NT2/D1 (cell line): Measurements from ENCODE around the gene RBBP5.

ENCODE experiments used
- SUZ12 ChIP-seq: IDR thresholded peaks from 2 replicates; pipeline ENCODE4 v1.6.1; 2011; ENCODE audit not compliant: insufficient read length, insufficient read depth; ENCODE audit errors: extremely low read depth
- YY1 ChIP-seq: IDR thresholded peaks from 2 replicates; pipeline ENCODE4 v1.6.1; 2011; ENCODE audit not compliant: insufficient read length, insufficient read depth
- ZNF274 ChIP-seq: IDR thresholded peaks from 2 replicates; pipeline ENCODE4 v1.6.1; 2011; ENCODE audit warnings: mild to moderate bottlenecking, low read depth, low read length

DNA sequence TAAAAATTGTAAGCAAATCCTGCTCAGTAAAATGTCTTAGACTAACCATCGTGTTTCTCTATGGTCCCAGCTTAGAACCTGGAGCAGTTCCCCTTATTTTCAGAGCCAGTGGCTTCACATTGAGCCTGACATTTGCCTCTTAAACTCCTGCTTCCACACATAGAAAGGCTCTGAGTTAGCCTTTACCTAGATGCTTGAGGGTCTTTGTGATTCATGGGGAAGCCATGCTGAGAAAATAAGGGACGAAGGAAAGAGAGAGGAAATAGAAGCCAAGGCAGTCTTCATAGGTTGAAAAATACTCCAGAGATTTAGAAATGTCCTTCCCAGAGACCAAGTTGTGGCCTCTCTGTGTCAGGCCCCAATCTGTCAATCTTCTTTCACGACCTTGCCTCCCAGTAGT is 16.1 kb upstream of the RBBP5 start:
- TF ChIP-seq ZNF274 = no peak
- no peak for TF ChIP-seq YY1
- TF ChIP-seq SUZ12 = no peak
